SHP77 (cell line): ENCODE results near the gene ATF5.

Experiments used
- DNase-seq, 2 experiments: peaks; one replicate each; lab custom pipeline; 2025; lab: John Stamatoyannopoulos, UW

ATF5 gene

DNA sequence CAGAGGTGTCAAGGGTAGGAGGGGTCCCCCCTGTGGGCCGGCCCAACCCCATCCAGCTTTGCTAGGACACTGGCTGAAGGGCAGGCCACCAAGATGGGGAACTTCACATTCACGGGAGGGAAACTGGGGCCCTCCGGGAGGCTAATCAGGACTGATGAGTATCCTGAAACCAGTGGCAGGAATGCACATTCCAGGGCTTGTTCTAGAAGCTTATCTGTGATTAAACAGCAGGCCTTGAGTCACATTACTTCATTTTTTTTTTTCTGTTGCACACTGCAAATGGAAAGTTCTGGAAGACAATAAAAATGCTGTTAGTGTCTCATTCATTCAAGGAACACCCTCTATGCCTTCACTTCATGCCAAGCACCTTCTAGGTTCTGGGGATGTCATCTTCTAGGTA, 47.5 kb downstream of the ATF5 start:
- DNase-seq, result no peak

DNA sequence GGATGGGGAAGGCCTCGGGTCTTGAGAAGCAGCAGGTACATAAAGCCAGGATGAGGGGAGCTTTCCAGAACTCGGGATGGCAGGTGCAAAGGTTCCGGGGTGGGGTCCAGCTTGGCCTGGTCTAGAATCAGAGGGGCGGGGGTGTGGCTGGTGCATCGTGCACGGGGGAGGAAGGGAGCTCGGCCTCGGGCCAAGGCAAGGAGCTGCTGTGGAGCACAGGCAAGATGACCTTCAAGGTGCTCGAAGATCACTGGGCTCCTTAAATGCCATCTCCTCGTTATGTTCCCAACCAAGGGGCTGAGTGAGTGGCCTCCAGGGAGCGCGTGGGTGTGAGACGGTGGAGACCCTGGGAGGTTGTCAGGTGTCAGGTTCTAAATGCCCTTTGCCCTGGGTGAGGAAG, 48.1 kb downstream of the ATF5 start:
- DNase-seq, result no peak

DNA sequence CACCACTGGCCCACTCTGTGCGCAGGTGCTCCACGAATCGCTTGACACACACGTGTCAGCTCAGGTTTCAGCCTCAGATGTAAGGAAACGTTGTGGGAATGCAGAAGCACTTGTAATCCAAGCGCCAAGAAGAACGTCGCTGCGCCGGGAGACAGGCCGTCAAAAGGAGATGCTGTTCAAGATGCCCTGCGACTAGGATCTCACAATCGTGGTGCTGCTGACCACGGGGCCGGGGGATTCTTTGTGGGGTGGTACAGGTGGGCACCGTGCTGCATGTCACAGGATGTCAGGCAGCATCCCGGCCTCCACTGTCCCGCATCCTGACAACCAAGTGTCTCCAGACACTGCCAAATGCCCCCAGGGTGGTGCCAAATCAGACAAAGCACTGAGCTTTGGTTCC, 48.9 kb downstream of the ATF5 start:
- no peak for DNase-seq

DNA sequence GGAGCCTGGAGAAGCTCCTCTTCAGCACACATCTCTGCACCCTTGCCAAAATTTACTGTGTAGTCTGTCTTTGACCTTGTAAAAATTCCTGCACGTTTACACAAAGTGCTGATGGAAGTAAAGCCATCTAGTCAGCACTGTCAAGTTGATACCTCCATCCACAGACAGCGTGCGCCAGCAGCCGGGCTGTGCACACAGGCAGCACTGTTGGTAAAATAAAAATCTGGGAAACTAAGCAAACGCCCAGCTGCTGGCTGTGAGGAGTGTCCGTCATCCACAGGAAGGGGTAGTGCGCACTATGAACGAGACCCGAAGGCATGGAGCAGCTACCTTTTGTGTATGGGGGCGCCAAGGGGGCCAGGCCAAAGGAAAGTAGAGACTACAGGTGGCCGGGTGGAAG, 49.3 kb downstream of the ATF5 start:
- DNase-seq, result no peak

DNA sequence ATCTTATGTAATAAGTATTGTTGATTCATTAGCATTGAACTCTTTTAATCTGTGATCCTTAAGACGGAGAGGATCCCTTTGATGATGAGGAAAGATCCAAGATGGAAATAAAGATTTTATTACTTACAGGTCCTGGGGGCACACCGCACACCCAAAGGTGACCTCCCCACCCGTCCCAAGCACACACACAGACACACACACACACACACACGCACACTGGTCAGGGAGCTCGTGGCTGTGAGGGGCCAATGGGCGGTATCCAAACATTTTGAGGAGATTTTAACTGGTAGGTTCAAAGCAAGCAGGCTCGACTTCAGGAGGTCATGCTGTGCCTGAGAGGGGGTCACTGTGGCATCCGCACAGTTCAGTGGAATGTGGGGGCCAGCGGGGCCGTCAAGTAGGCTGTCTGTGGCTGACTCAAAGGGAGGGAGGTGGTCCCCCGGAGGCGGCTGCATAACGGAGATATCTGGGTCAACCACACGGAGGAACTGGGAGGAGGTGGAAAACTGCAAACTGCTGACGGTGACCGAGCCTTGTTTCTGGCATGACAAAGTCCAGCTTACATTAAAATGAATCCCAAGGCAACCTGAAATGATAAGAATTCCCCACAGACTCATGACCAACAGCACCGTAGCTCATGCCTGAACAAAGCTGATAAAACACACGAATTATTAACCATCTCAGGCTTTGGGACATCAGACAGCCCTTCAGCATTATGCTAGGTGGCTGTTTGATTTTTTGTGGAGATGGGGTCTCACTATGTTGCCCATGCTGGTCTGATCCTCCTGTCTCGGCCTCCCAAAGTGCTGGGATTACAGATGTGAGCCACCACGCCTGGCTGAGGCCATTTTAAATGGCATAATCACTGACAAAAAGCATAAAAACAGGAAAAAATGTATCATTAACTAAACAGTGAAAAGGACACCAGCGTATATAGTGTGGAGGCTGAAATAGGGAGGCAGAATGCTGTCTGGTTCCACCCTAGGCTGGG, 52.9 kb downstream of the ATF5 start:
- DNase-seq, result no peak
